ENCODE results near the gene IL17F.

- TF ChIP-seq CREB5 (CRISPR knock-in tag; IDR thresholded peaks at IDR 0.05; ENCODE audit: low read depth): no peak
- TF ChIP-seq ZNF565 (CRISPR knock-in tag; conservative IDR thresholded peaks at IDR 0.05; ENCODE audit: low read depth): no peak
- TF ChIP-seq GLIS3 (CRISPR knock-in tag; IDR thresholded peaks at IDR 0.05): no peak
- TF ChIP-seq, protein P1, sequence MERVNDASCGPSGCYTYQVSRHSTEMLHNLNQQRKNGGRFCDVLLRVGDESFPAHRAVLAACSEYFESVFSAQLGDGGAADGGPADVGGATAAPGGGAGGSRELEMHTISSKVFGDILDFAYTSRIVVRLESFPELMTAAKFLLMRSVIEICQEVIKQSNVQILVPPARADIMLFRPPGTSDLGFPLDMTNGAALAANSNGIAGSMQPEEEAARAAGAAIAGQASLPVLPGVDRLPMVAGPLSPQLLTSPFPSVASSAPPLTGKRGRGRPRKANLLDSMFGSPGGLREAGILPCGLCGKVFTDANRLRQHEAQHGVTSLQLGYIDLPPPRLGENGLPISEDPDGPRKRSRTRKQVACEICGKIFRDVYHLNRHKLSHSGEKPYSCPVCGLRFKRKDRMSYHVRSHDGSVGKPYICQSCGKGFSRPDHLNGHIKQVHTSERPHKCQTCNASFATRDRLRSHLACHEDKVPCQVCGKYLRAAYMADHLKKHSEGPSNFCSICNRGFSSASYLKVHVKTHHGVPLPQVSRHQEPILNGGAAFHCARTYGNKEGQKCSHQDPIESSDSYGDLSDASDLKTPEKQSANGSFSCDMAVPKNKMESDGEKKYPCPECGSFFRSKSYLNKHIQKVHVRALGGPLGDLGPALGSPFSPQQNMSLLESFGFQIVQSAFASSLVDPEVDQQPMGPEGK (CRISPR knock-in tag; IDR thresholded peaks at IDR 0.05; ENCODE audit: borderline replicate concordance): no peak
- no peak for TF ChIP-seq ESRRG (CRISPR knock-in tag; IDR thresholded peaks at IDR 0.05)
- TF ChIP-seq OSR1 (CRISPR knock-in tag; IDR thresholded peaks at IDR 0.05): no peak
- TF ChIP-seq ARNTL (CRISPR knock-in tag; IDR thresholded peaks at IDR 0.05; ENCODE audit: borderline replicate concordance, low read depth): no peak
- TF ChIP-seq ZNF8 (CRISPR knock-in tag; IDR thresholded peaks at IDR 0.05): no peak
- TF ChIP-seq RARB (CRISPR knock-in tag; IDR thresholded peaks at IDR 0.05): no peak
- TF ChIP-seq BACH2 (CRISPR knock-in tag; IDR thresholded peaks at IDR 0.05; ENCODE audit: borderline replicate concordance): no peak
- TF ChIP-seq CSRNP3 (CRISPR knock-in tag; IDR thresholded peaks at IDR 0.05): no peak
- TF ChIP-seq CSDC2 (CRISPR knock-in tag; IDR thresholded peaks at IDR 0.05): no peak
Observed at GRCh38 chr6:52249078-52249477, 4.8 kb upstream of the IL17F start.

All from SK-N-SH treated with all-trans-retinoic acid at 6 μM for 48 hours (cell line).